Naive thymus-derived CD8-positive, alpha-beta T cell (primary cell): ENCODE results near the gene CYB561D2. TPM values are rescaled to one million over a fixed set of nuclear protein-coding genes. Genes with fewer than 3 reads are reported as not detected.

ENCODE experiments used
- ATAC-seq, 2 donors: fragments of 150-1000 bp; cut with Tn5 transposase in 1 of 2; sonication (Bioruptor Pico), chemical (Tn5 transposase) in 1 of 2; 1 replicate in 1 of 2; 2 replicates in 1 of 2; pipeline ENCODE4 v1.10.0; 2021; ENCODE audit warnings: mild to moderate bottlenecking in 2 of 2, moderate library complexity in 2 of 2
- POLR2A ChIA-PET: fragments of 350-600 bp; sonication (Branson Sonifier 250); formaldehyde crosslinking; loops from one replicate; lab custom pipeline; 2021; ENCODE audit warnings: antibody characterized with exemption; lab: Charles Lee
- DNase-seq, 10 donors: peaks; one replicate each; pipeline versions ENCODE4 v3.0.0 to v3.0.0-alpha.2; 2020 to 2022
- H3K27ac Mint-ChIP-seq, 10 donors: one replicate each; pipeline ENCODE4 v1.8.0; 2020 to 2022; ENCODE audit warnings: mild to moderate bottlenecking in 10 of 10, mixed read lengths in 10 of 10, moderate library complexity in 4 of 10, inconsistent platforms in 1 of 10
- H3K27me3 Mint-ChIP-seq, 5 donors: one replicate each; pipeline ENCODE4 v1.8.0; 2021 to 2022; ENCODE audit warnings: mixed read lengths in 5 of 5
- H3K36me3 Mint-ChIP-seq, 3 donors: one replicate each; pipeline ENCODE4 v1.8.0; 2020 to 2022; ENCODE audit warnings: mixed read lengths in 3 of 3, mild to moderate bottlenecking in 2 of 3, inconsistent platforms in 1 of 3
- H3K4me1 Mint-ChIP-seq, 4 donors: one replicate each; pipeline ENCODE4 v1.8.0; 2021 to 2022; ENCODE audit warnings: mixed read lengths in 4 of 4
- H3K4me3 Mint-ChIP-seq, 10 donors: one replicate each; pipeline ENCODE4 v1.8.0; 2020 to 2022; ENCODE audit warnings: mild to moderate bottlenecking in 10 of 10, mixed read lengths in 10 of 10, moderate library complexity in 6 of 10, inconsistent platforms in 1 of 10
- H3K9me3 Mint-ChIP-seq, 9 donors: one replicate each; pipeline ENCODE4 v1.8.0; 2020 to 2022; ENCODE audit warnings: mixed read lengths in 9 of 9, mild to moderate bottlenecking in 3 of 9, inconsistent platforms in 1 of 9, moderate library complexity in 1 of 9
- polyA plus RNA-seq, 3 donors: library from polyadenylated mRNA; unstranded; fragments of 300-500 nt; fragmentation: Illumina TruSeq; gene quantifications; one replicate each; pipeline ENCODE4 v1.2.3, GENCODE V29; 2021
- total RNA-seq, 8 experiments: library from RNA in 2 of 8; stranded (reverse) in 2 of 8; gene quantifications; one replicate each; pipeline ENCODE4 v1.2.3 and lab custom pipeline; 2021 to 2026

Gene CYB561D2
- total and polyA plus RNA-seq, 5 experiments from 2014 or later = 29.7 to 48.2 (median 45.5) TPM

DNA sequence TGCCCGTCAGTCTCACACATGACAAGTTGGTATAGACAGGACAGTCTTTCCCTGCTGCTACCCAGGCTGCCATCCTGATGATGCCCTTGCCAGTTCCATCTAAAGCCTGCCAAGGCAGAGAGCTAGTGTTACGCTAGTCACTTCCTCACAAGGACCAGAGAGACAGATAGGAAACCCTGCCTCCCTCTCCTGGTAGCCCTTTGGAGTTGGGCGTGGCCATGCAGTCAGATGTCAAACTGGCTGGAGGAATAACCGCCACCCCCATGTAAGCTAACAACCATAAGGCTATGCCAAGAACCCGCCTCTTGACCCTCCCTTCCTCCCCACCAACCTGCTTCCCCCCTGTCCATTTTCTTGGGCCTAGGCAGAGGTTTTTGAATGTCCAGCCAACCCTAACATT, 5.9 kb downstream of the CYB561D2 start:
- no peaks in the 10 kb centered on the region for H3K9me3 Mint-ChIP-seq
- peaks cover 0 to 31% (median 2%) of the 10 kb centered on the region in 3 donors for H3K36me3 Mint-ChIP-seq
- DNase-seq = no peak
- peak overlapping the region; percentile 32 to 99 (median 90) for H3K4me3 Mint-ChIP-seq
- no peaks in the 10 kb centered on the region for H3K27me3 Mint-ChIP-seq
- H3K27ac Mint-ChIP-seq = peak overlapping the region in 7 of 10 donors; percentile 25 to 90 (median 75)
- POLR2A ChIA-PET = interaction anchor here (1.6 to 11.6 kb wide), 2 partner anchors 15 to 213 kb away, joined by 4 to 318 read pairs; partner anchors contain the start of genes HEMK1, RASSF1 and ZMYND10
- no peak for ATAC-seq
- H3K4me1 Mint-ChIP-seq = peaks cover 24 to 67% (median 50%) of the 10 kb centered on the region in 4 donors

DNA sequence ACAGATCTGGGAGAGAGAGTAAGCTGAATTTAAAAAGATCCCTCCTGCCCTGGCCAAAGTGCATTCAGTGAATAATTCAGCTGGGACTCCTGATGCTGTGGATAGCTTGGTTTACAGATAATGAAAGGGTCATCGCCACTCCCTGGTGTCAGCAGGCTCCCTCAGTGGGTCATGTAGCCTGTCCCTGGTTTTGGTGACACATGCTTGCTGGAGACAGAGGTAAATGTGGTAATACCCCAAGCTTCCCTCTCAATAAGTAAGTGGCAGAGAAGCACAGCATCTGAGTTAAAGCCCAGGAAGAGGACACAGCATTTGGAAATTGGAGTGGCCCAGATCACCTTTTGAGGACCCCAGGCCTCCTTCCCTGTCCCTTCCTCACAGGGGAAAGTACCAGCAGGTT, 6.8 kb downstream of the CYB561D2 start:
- peak overlapping the region; percentile 34 to 95 (median 84) for H3K27ac Mint-ChIP-seq
- H3K9me3 Mint-ChIP-seq = no peaks in the 10 kb centered on the region
- no peak for DNase-seq
- H3K27me3 Mint-ChIP-seq = no peaks in the 10 kb centered on the region
- H3K4me1 Mint-ChIP-seq = peaks cover 24 to 61% (median 46%) of the 10 kb centered on the region in 4 donors
- peaks cover 0 to 28% (median 2%) of the 10 kb centered on the region in 3 donors for H3K36me3 Mint-ChIP-seq
- POLR2A ChIA-PET = interaction anchor here (0.6 to 11.6 kb wide), 6 partner anchors 16 to 1143 kb away, joined by 3 to 318 read pairs (median 4); partner anchors contain the start of genes C3orf18, HEMK1, IFRD2 and RASSF1
- peak overlapping the region; percentile 85 to 99 (median 92) for H3K4me3 Mint-ChIP-seq
- no peak for ATAC-seq

DNA sequence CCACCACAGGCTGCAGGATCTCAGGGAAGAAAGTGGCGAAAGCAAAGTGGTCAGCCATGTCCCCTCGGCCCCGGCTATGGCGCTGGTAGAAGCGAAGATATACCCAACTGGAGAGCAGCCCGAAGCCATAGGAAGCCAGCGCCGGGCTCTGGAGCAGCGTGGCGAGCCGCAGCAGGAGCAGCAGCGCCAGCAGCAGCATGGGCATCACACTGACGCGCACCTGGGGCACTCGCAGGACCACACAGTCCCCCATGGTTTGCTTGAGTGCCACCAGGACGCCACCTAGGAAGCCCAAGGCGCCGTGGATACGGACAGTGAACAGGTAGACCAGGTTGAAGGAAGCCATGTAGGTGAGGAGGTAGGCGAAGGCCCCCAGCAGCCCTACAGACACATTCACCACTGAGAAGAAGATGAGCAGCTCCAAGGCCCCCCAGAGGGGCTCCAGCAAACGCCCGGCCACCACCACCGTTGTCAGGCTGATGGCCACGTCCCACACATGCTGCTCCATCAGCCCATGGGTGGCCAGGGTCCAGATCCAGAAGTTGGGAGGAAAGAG, 7.8 kb downstream of the CYB561D2 start:
- ATAC-seq (no peak), DNase-seq (no peak)
- Mint-ChIP-seq H3K27ac (peak overlapping the region; percentile 80 to 95 (median 90)), H3K36me3 (peaks cover 0 to 28% (median 2%) of the 10 kb centered on the region in 3 donors), H3K4me1 (peaks cover 24 to 61% (median 46%) of the 10 kb centered on the region in 4 donors), H3K4me3 (peak overlapping the region; percentile 85 to 99 (median 92)), H3K9me3 (no peaks in the 10 kb centered on the region), H3K27me3 (no peaks in the 10 kb centered on the region)
- POLR2A ChIA-PET = interaction anchor here (0.6 to 10.4 kb wide), 5 partner anchors 13 to 1901 kb away, joined by 3 to 99 read pairs (median 3); partner anchors contain the start of genes IFRD2 and RASSF1

- ATAC-seq (peak; percentile 99 to 100), DNase-seq (peak; percentile 86 to 98 (median 94))
- Mint-ChIP-seq H3K27ac (peak within 1 kb of the TSS; percentile 87 to 98 (median 96)), H3K9me3 (no peaks in the 10 kb centered on the region), H3K4me3 (peak within 1 kb of the TSS; percentile 89 to 99 (median 96)), H3K27me3 (no peaks in the 10 kb centered on the region), H3K4me1 (peaks cover 25 to 58% (median 46%) of the 10 kb centered on the region in 4 donors), H3K36me3 (peaks cover 0 to 23% (median 2%) of the 10 kb centered on the region in 3 donors)
- POLR2A ChIA-PET = interaction anchor here (0.6 to 10.4 kb wide), 5 partner anchors 10 to 1901 kb away, joined by 3 to 102 read pairs (median 4); partner anchors contain the start of genes CYB561D2, NPRL2 and RASSF1
Measured at GRCh38 chr3:50358911-50359759, 8.5 kb downstream of the CYB561D2 start, which contains the start of gene TMEM115. Gene TMEM115 (minus strand): TSS chr3:50359521. CDS start chr3:50359063, 458 bp downstream.

DNA sequence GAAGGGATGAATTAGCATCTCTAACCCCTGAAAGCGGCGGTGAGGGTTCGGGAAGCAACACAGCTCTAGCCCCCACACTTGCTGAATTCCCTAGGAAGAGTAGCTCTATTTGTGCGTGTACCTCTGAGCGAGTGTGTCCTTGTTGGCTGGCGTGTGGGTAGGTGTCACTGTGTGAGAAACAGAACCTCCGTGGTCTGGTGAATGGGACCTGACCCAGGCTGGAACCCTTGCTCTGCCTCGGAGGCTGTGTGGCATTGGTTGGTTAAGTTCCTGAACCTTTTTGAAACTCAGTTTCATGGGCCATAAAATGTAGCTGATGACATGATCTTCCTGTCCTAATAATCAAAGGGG, 9.1 kb downstream of the CYB561D2 start:
- Mint-ChIP-seq H3K9me3 (no peaks in the 10 kb centered on the region), H3K4me3 (peak overlapping the region; percentile 89 to 99 (median 96)), H3K27me3 (no peaks in the 10 kb centered on the region), H3K4me1 (peaks cover 23 to 56% (median 46%) of the 10 kb centered on the region in 4 donors), H3K36me3 (peaks cover 0 to 17% (median 2%) of the 10 kb centered on the region in 3 donors), H3K27ac (peak overlapping the region; percentile 87 to 98 (median 96))
- DNase-seq = no peak
- POLR2A ChIA-PET = interaction anchor here (1.5 to 10.4 kb wide), 3 partner anchors 11 to 21 kb away, joined by 4 to 102 read pairs (median 99); partner anchors contain the start of genes CYB561D2, NPRL2 and RASSF1
- ATAC-seq = peak; percentile 15 to 33

- Mint-ChIP-seq H3K36me3 (no peaks in the 10 kb centered on the region), H3K27ac (peak overlapping the region in 6 of 10 donors; percentile 9 to 96 (median 41)), H3K27me3 (no peaks in the 10 kb centered on the region), H3K9me3 (no peaks in the 10 kb centered on the region), H3K4me1 (peaks cover 16 to 48% (median 34%) of the 10 kb centered on the region in 4 donors), H3K4me3 (peak overlapping the region; percentile 68 to 93 (median 87))
- DNase-seq (peak in 1 of 10 donors; percentile 28), ATAC-seq (peak; percentile 17 to 50)
- POLR2A ChIA-PET = interaction anchor here (0.7 to 10.4 kb wide), 11 partner anchors 16 to 1021 kb away, joined by 3 to 102 read pairs (median 8); partner anchors contain the start of genes C3orf18, CYB561D2, HEMK1 and HYAL3
Measured at GRCh38 chr3:50364573-50365079, 14.0 kb downstream of the CYB561D2 start.

GRCh38 chr3:50365080-50365841, 14.6 kb downstream of the CYB561D2 start:
- peak overlapping the region; percentile 87 to 93 (median 88) for H3K4me3 Mint-ChIP-seq
- no peaks in the 10 kb centered on the region for H3K27me3 Mint-ChIP-seq
- H3K36me3 Mint-ChIP-seq = no peaks in the 10 kb centered on the region
- DNase-seq = peak; percentile 91 to 98 (median 94)
- H3K4me1 Mint-ChIP-seq = peaks cover 14 to 44% (median 31%) of the 10 kb centered on the region in 4 donors
- peak overlapping the region; percentile 81 to 97 (median 96) for H3K27ac Mint-ChIP-seq
- no peaks in the 10 kb centered on the region for H3K9me3 Mint-ChIP-seq
- ATAC-seq = peak; percentile 96 to 97
- POLR2A ChIA-PET = interaction anchor here (0.5 to 10.4 kb wide), 12 partner anchors 16 to 1020 kb away, joined by 3 to 102 read pairs (median 8); partner anchors contain the start of genes C3orf18, CYB561D2, HEMK1 and HYAL3

GRCh38 chr3:50365842-50366220, 15.2 kb downstream of the CYB561D2 start:
- DNase-seq (no peak), ATAC-seq (no peak)
- POLR2A ChIA-PET = interaction anchor here (0.5 to 10.4 kb wide), 9 partner anchors 17 to 1020 kb away, joined by 3 to 102 read pairs (median 9); partner anchors contain the start of genes CYB561D2, HEMK1, HYAL3 and MANF
- H3K36me3 Mint-ChIP-seq = no peaks in the 10 kb centered on the region
- peak overlapping the region; percentile 81 to 97 (median 96) for H3K27ac Mint-ChIP-seq
- H3K4me1 Mint-ChIP-seq = peaks cover 14 to 44% (median 33%) of the 10 kb centered on the region in 4 donors
- peak overlapping the region; percentile 87 to 93 (median 88) for H3K4me3 Mint-ChIP-seq
- H3K9me3 Mint-ChIP-seq = no peaks in the 10 kb centered on the region
- H3K27me3 Mint-ChIP-seq = no peaks in the 10 kb centered on the region

DNA sequence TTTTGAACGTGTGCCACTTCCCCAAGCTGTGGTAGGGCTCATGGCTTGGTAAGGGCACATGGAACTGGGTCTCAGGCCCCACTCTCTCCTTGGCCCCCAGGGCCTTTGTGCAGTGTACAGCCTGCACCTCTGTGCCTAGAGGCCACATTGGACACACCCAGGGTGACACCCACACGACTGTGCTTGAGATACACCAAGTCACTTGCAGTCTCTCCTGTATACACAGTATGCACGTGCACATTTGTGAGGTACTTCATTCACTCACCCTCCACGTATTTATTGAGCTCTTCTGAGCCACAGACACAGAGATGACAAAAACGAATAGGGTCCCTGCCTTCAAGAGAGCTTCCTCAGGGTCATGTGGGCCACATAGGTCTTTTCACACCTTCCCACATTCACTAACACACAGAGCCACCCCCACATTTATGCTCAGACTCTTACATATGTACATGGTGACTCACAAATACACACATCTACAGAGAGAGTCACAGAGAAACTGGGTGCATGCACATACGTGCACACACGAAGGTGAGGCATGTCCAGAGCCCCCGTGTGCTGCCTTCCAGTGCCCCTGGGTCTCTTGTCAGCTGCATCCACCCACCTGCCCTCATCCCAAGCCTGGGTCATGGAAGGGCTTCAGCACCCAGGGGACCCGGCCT, 18.5 kb downstream of the CYB561D2 start:
- Mint-ChIP-seq H3K4me3 (no peak overlapping the region), H3K4me1 (peaks cover 25 to 64% (median 46%) of the 10 kb centered on the region in 4 donors)
- POLR2A ChIA-PET = interaction anchor here (1.0 kb wide), 1 partner anchor 29 kb away, joined by 3 read pairs; the partner anchor contains the start of gene RASSF1

DNA sequence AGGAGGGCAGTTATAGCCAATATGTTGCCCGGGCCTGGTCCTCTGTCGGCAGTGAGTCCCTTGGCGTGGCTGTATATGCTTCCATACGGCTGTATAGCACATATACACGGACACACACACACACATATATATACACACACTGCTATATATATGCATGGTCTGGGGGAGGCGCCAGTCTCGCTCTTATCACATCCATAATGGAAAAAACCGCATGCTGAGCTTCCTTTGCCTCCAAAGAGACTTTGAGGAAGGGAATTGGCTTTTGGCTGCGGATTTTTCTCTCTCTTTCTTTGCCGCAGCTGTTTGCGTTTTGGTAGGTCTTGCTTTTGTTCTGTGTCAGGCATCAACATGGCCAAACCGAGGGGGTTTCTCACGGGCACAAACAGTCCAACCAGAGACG, 19.9 kb downstream of the CYB561D2 start:
- Mint-ChIP-seq H3K36me3 (no peaks in the 10 kb centered on the region), H3K27me3 (no peaks in the 10 kb centered on the region), H3K27ac (peak overlapping the region in 1 of 10 donors; percentile 36), H3K4me1 (peaks cover 23 to 60% (median 37%) of the 10 kb centered on the region in 4 donors), H3K9me3 (no peaks in the 10 kb centered on the region), H3K4me3 (no peak overlapping the region)
- ATAC-seq (no peak), DNase-seq (no peak)
- POLR2A ChIA-PET = no interaction called here

More for the DNA sequence above, 18.5 kb downstream of the CYB561D2 start:
- Mint-ChIP-seq H3K36me3 (no peaks in the 10 kb centered on the region), H3K9me3 (no peaks in the 10 kb centered on the region), H3K27ac (peak overlapping the region in 3 of 10 donors; percentile 23 to 48 (median 38)), H3K27me3 (no peaks in the 10 kb centered on the region)
- DNase-seq = no peak
- no peak for ATAC-seq
